ENCODE data around the gene IFNAR2.

Gene IFNAR2

GRCh38 chr21:33196941-33197374, 32.8 kb upstream of the IFNAR2 start:
- no peaks in the 10 kb centered on the region for H3K27me3 ChIP-seq
- H3K27ac ChIP-seq, result no peak overlapping the region
- H3K4me1 ChIP-seq, result peaks cover 0 to 6% (median 0%) of the 10 kb centered on the region in 4 donors
- no peaks in the 10 kb centered on the region for H3K9me3 ChIP-seq
- H3K36me3 ChIP-seq, result no peaks in the 10 kb centered on the region
- peak; percentile 66 to 77 for TF ChIP-seq CTCF (IDR thresholded peaks at IDR 0.05)
- intact Hi-C loops (cut with DNase I; ENCODE audit: low total_unique reads), result loop anchor here (10.0 kb wide), 1 partner anchor 178 kb away; no protein-coding TSS in a partner anchor
- DNase-seq, result peak; percentile 44 to 74
- no peak overlapping the region for H3K4me3 ChIP-seq

GRCh38 chr21:33197496-33197895, 32.2 kb upstream of the IFNAR2 start:
- Histone ChIP-seq H3K36me3 (no peaks in the 10 kb centered on the region), H3K4me3 (no peak overlapping the region), H3K9me3 (no peaks in the 10 kb centered on the region), H3K27me3 (no peaks in the 10 kb centered on the region), H3K27ac (no peak overlapping the region), H3K4me1 (peaks cover 0 to 6% (median 0%) of the 10 kb centered on the region in 4 donors)
- intact Hi-C loops (cut with DNase I; ENCODE audit: low total_unique reads), result loop anchor here (10.0 kb wide), 1 partner anchor 177 kb away; no protein-coding TSS in a partner anchor
- no peak for TF ChIP-seq CTCF (IDR thresholded peaks at IDR 0.05)
- DNase-seq, result no peak

- H3K9me3 ChIP-seq, result no peaks in the 10 kb centered on the region
- TF ChIP-seq CTCF (IDR thresholded peaks at IDR 0.05), result no peak
- no peak overlapping the region for H3K27ac ChIP-seq
- peaks cover 0 to 9% (median 0%) of the 10 kb centered on the region in 4 donors for H3K4me1 ChIP-seq
- H3K27me3 ChIP-seq, result no peaks in the 10 kb centered on the region
- intact Hi-C loops (cut with DNase I; ENCODE audit: low total_unique reads), result loop anchor here (10.0 kb wide), 1 partner anchor 176 kb away; no protein-coding TSS in a partner anchor
- no peaks in the 10 kb centered on the region for H3K36me3 ChIP-seq
- H3K4me3 ChIP-seq, result no peak overlapping the region
- DNase-seq, result peak in 1 of 2 donors; percentile 53
These were observed 31.2 kb upstream of the IFNAR2 start for GRCh38 chr21:33198346-33199099.

- TF ChIP-seq CTCF (IDR thresholded peaks at IDR 0.05), result no peak
- no peaks in the 10 kb centered on the region for H3K9me3 ChIP-seq
- no peaks in the 10 kb centered on the region for H3K36me3 ChIP-seq
- H3K27ac ChIP-seq, result no peak overlapping the region
- H3K27me3 ChIP-seq, result no peaks in the 10 kb centered on the region
- H3K4me1 ChIP-seq, result peaks cover 0 to 14% (median 1%) of the 10 kb centered on the region in 4 donors
- H3K4me3 ChIP-seq, result no peak overlapping the region
- intact Hi-C loops (cut with DNase I; ENCODE audit: low total_unique reads), result loop anchor here (10.0 kb wide), 1 partner anchor 176 kb away; no protein-coding TSS in a partner anchor
- no peak for DNase-seq
These were observed 30.7 kb upstream of the IFNAR2 start for GRCh38 chr21:33199100-33199464.

- TF ChIP-seq CTCF (IDR thresholded peaks at IDR 0.05), result peak; percentile 77 to 85
- Histone ChIP-seq H3K27me3 (no peaks in the 10 kb centered on the region), H3K4me1 (peaks cover 0 to 15% (median 2%) of the 10 kb centered on the region in 4 donors), H3K27ac (no peak overlapping the region), H3K9me3 (no peaks in the 10 kb centered on the region), H3K4me3 (no peak overlapping the region), H3K36me3 (no peaks in the 10 kb centered on the region)
- intact Hi-C loops (cut with DNase I; ENCODE audit: low total_unique reads), result loop anchor here (5.0 to 10.0 kb wide), 2 partner anchors 175 to 248 kb away; no protein-coding TSS in a partner anchor
- peak; percentile 83 to 88 for DNase-seq
These were observed 30.1 kb upstream of the IFNAR2 start for GRCh38 chr21:33199516-33200217.

Data from tibial artery (tissue), 4 donors.